ENCODE results near the gene MOXD1. TPM values are rescaled to one million over a fixed set of nuclear protein-coding genes. Genes with fewer than 3 reads are reported as not detected.
"Not testable (repeated sequence)": the region's sequence is repeated elsewhere in the genome, so short reads cannot be mapped to it uniquely, and the experiment has no call there.

Gene MOXD1
- total RNA-seq, 2 donors from 2014 or later, result 4.0 to 5.5 TPM

GRCh38 chr6:132310921-132311320 lies 90.4 kb downstream of the MOXD1 start:
- intact Hi-C loops (cut with DNase I), result no loop called here
- no peaks in the 10 kb centered on the region for H3K9me3 ChIP-seq
- H3K27me3 ChIP-seq (replicated peaks; ENCODE audit: insufficient read depth), result no peaks in the 10 kb centered on the region
- DNase-seq (ENCODE audit: low spot score), result no peak
- 70% methylated on average over 2 of the region's 2 CpGs for WGBS
- H3K4me1 ChIP-seq (replicated peaks), result no peaks in the 10 kb centered on the region
- H3K27ac ChIP-seq, result no peak overlapping the region
- no peak for TF ChIP-seq POLR2AphosphoS5 (IDR thresholded peaks at IDR 0.05)
- TF ChIP-seq POLR2A (IDR thresholded peaks at IDR 0.05), result no peak
- TF ChIP-seq CTCF (IDR thresholded peaks at IDR 0.05), result no peak
- H3K4me3 ChIP-seq, result no peak overlapping the region
- no peaks in the 10 kb centered on the region for H3K36me3 ChIP-seq

GRCh38 chr6:132310151-132310550 lies 91.1 kb downstream of the MOXD1 start:
- intact Hi-C loops (cut with DNase I); DNase-seq (ENCODE audit: low spot score); H3K27me3 ChIP-seq (replicated peaks; ENCODE audit: insufficient read depth); H3K27ac ChIP-seq; H3K9me3 ChIP-seq; H3K36me3 ChIP-seq; H3K4me3 ChIP-seq; H3K4me1 ChIP-seq (replicated peaks): not testable (repeated sequence)
- 72% methylated on average over 4 of the region's 4 CpGs for WGBS

GRCh38 chr6:132304891-132305305 lies 96.4 kb downstream of the MOXD1 start:
- H3K27ac ChIP-seq, result no peak overlapping the region
- DNase-seq (ENCODE audit: low spot score), result no peak

GRCh38 chr6:132300323-132300949 lies 100.8 kb downstream of the MOXD1 start:
- no peak for TF ChIP-seq POLR2AphosphoS5 (IDR thresholded peaks at IDR 0.05)
- peak; percentile 9 to 55 (median 32) for TF ChIP-seq CTCF (IDR thresholded peaks at IDR 0.05)
- no peaks in the 10 kb centered on the region for H3K27me3 ChIP-seq (replicated peaks; ENCODE audit: insufficient read depth)
- 68% methylated on average over 4 of the region's 4 CpGs for WGBS
- H3K4me1 ChIP-seq (replicated peaks), result no peaks in the 10 kb centered on the region
- DNase-seq (ENCODE audit: low spot score), result no peak
- no peak overlapping the region for H3K4me3 ChIP-seq
- no peaks in the 10 kb centered on the region for H3K36me3 ChIP-seq
- H3K9me3 ChIP-seq, result no peaks in the 10 kb centered on the region
- H3K27ac ChIP-seq, result no peak overlapping the region
- intact Hi-C loops (cut with DNase I), result loop anchor here (2.0 kb wide), 1 partner anchor 184 kb away; no protein-coding TSS in a partner anchor

More at GRCh38 chr6:132304891-132305305, 96.4 kb downstream of the MOXD1 start:
- Histone ChIP-seq H3K4me1 (replicated peaks) (no peaks in the 10 kb centered on the region), H3K4me3 (no peak overlapping the region), H3K36me3 (no peaks in the 10 kb centered on the region), H3K9me3 (no peaks in the 10 kb centered on the region), H3K27me3 (replicated peaks; ENCODE audit: insufficient read depth) (no peaks in the 10 kb centered on the region)
- TF ChIP-seq POLR2A (IDR thresholded peaks at IDR 0.05) (no peak), POLR2AphosphoS5 (IDR thresholded peaks at IDR 0.05) (no peak), CTCF (IDR thresholded peaks at IDR 0.05) (no peak)
- 83% methylated on average over 6 of the region's 6 CpGs for WGBS
- intact Hi-C loops (cut with DNase I), result no loop called here

- Histone ChIP-seq H3K36me3 (no peaks in the 10 kb centered on the region), H3K9me3 (no peaks in the 10 kb centered on the region), H3K4me1 (replicated peaks) (no peaks in the 10 kb centered on the region), H3K27ac (no peak overlapping the region), H3K27me3 (replicated peaks; ENCODE audit: insufficient read depth) (no peaks in the 10 kb centered on the region), H3K4me3 (no peak overlapping the region)
- intact Hi-C loops (cut with DNase I), result no loop called here
- DNase-seq (ENCODE audit: low spot score), result peak; percentile 44
- TF ChIP-seq POLR2AphosphoS5 (IDR thresholded peaks at IDR 0.05), result no peak
- peak; percentile 29 to 78 (median 58) for TF ChIP-seq CTCF (IDR thresholded peaks at IDR 0.05)
These were observed 102.8 kb downstream of the MOXD1 start for GRCh38 chr6:132298344-132298949.

All from prostate gland (tissue), 2 donors.